NCI-H526 treated with DMSO at 0.1 percent for 48 hours (cell line): ENCODE results near the gene MYH10.

ENCODE experiments used
- DNase-seq: peaks from one replicate; lab custom pipeline; 2025; lab: John Stamatoyannopoulos, UW

Gene MYH10

DNA sequence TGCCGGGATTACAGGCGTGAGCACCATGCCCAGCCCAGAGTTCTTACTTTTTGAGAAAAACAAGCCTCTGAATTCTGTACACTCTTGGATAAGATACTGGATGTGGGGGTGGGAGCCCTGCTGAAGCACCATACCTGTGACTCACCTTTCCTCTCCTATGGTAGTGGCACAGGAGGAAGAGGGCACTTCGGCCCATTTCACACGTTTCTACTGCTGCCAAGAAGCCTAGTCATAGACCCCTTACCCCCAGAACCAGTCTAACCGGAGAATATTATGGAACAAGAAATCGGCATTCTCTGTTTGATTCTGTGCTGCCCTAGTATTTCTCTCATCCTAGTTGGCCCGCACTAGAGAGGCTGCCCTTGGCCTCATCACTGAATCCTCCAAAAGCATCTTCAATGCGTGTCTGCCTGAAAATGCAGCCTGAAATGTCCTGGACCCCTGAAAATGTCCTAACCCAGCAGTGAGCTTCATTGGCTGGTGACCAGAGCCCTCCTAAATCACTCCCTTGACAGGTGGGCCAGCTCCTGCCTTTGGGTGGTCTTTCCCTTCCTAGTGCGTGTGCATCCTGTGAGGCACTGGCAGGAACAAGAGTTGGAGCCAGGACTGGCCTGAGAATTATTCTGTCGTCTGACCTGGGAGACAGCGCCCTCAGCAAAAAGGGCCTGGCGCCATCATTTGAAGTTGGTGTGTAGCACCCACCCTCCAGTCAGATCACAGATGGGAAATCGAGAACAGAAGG, 156.9 kb downstream of the MYH10 start:
- no peak for DNase-seq

DNA sequence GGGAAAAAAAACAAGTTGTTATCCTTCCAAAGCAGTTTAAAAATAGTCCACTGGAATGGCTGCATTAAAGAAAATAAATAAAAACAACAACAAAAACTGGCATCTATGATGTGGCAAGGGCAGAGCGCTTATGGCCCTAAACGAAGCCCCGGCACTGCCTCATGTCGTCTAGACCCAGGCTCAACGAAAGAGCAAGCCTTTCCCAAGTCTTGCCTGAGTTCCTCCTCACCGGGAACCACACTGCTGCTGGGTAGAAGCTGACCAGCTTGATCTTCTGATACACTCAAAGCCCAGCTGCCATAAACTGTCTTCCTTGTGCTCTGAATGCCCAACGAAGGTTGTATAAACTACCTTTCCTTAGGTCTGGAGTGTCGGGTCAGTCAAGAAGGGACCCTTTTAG, 157.9 kb downstream of the MYH10 start:
- no peak for DNase-seq

DNA sequence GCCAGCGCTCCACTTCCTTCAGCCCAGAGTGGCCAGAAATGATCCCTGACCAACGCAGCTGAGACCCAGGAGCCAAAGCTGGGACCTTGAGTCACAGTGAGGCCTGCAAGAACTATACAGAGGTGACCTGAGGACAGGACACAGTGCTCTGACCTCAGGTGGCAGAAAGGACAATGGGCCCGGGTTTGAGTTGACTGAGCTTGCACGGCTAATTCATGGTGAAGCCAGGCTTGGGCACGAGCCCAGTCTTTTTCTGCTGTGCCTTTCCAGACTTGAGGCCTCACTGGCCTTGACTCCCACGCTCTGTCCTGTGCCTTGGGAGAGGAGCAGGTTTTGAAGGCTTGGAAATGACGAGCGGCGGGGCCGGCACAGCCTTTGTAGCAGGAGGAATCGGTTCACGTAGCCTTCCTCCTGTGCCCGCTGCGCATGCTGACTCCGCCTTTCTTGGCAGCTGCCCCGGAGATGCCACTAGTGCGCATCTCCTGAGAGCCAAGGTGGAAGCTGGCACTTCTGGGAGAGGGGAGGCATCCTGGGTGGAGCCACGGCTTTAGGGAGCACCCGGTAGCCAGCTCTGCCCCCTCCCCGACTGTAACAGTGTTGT, 160.0 kb downstream of the MYH10 start:
- DNase-seq: no peak

DNA sequence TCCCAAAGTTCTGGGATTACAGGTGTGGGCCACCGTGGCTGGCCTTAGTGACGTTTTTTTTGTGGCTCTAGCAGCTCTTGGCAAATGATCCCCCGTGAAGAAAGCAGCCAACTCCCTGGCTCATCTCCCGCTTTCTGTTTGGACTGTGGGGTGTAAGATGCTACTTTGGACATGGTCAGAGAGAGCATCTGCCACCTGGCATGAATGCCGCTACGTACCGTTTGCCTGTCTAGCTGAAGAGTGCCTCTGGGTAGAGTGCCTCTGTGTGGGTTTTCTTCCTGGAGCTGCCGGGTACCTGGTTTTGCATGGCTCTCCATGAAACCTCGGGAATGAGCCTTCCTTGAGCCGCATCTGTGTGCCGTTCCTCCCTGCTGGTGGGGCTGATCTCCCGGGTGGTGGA, 160.6 kb downstream of the MYH10 start:
- no peak for DNase-seq

- DNase-seq: no peak
Measured at GRCh38 chr17:8468980-8469379, 161.5 kb downstream of the MYH10 start.

- no peak for DNase-seq
Measured at GRCh38 chr17:8468127-8468526, 162.4 kb downstream of the MYH10 start.

DNA sequence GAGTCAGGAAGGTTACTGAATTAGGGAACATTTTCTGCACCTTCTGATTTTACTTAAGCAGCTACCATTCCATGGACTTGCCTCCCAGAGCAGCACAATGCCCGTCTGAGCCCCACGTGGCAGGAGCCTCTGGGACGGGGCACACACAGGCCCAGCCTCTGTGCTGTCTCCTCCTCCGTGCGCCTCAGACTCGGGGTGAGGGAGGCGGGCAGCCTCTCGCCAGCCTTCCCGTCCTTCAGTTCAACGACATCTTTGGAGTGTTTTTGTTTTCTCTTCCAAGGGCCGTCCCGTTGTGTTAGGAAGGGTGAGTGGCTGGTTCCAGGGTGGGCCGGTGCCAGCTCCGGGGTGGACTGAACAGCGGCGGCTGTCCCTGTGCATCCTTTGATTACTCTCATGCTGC, 163.0 kb downstream of the MYH10 start:
- DNase-seq: no peak

- DNase-seq: no peak
Measured at GRCh38 chr17:8466873-8467272, 163.7 kb downstream of the MYH10 start.

GRCh38 chr17:8466456-8466855, 164.1 kb downstream of the MYH10 start:
- no peak for DNase-seq

DNA sequence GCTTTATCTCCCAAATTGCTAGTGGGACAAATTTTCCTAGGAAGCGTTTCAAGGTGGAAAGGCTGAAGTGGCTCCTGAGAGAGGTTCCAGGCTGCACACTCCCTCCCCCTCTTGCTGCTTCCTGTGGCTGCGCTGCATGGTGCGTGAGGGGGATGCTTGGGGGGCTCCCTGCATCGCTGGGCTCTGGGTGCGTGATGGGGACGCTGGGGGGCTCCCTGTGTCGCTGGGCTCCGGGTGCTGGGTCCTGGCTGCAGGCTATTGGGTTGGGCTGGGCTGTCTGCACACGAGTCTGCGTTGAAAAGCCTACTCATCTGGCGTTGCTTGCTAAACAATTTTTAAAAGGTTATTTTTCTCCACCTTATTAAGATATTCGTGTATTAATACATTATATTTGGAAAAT, 164.8 kb downstream of the MYH10 start:
- no peak for DNase-seq

DNA sequence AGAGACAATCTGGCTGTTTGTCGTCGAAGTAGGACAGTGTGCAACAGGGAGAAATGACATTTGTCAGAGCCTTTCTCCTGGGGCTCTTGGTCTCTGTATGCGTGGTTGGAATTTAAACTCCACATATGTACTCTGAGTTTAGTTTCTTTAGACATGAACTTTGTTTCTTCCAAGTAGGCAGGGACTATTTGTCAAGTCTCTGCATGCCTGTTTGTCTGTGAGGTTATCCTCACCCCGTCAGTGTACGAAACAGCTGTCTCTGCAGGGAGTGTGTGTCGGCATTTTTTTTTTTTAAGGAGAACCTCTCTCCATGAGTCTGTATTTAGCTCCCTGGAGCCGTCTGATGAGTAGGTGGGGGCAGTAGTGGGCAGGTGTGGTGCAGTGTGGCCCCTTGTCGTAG, 165.2 kb downstream of the MYH10 start:
- no peak for DNase-seq

GRCh38 chr17:8464941-8465340, 165.6 kb downstream of the MYH10 start:
- no peak for DNase-seq

DNA sequence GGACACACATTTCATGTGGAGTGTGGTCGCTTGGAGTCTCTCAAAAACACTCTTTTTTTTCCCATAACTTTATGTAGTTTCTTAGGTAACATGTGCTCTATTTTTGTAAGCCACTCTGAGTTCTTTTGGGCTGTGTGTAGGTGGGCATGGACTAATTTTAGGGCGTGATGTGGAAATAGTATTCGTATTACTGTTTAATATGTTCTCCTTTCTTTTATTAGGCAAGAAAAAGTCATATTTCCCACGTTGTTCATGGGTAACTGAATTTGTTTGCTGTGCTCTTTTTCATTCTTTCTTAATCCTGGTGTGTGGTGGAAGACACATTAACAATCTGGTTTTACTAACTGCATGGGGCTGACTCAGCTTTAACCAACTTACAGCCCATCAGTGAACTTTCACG, 167.4 kb downstream of the MYH10 start:
- no peak for DNase-seq

DNA sequence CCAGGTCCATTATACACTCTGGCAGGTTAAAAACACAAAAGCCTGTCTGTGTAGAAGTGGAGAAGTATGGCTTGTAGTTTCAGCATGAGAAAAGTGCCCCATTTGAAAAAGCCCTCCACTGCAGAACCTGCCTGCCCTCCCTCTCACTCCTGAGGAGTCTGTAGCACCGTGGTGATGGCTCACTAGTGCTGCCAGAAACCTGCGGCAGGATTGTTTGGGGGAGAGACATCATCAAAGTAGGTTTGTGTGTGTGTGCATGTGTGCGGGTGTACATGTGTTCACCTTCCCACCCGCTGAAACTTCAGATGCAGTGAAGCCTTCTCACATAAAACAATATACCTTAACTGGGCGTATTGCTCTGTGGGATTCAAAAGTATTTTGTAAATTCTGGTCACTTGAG, 168.0 kb downstream of the MYH10 start:
- DNase-seq: no peak

DNA sequence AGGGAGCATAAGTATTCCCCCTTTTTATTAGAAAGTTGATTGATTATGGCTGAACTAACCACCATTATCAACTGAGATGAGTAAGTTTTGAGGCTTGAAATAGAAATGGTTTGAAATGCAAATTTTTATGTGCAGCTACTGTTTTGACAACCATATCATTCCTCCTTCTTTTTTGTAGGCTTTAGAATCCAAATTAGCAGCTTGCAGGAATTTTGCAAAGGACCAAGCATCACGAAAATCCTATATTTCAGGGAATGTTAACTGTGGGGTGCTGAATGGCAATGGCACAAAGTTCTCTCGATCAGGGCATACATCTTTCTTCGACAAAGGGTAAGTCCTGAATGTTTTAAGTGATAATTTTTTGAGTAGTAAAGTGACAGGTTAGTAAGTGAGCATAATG, 170.7 kb downstream of the MYH10 start:
- no peak for DNase-seq

- no peak for DNase-seq
Measured at GRCh38 chr17:8459107-8459506, 171.4 kb downstream of the MYH10 start.

DNA sequence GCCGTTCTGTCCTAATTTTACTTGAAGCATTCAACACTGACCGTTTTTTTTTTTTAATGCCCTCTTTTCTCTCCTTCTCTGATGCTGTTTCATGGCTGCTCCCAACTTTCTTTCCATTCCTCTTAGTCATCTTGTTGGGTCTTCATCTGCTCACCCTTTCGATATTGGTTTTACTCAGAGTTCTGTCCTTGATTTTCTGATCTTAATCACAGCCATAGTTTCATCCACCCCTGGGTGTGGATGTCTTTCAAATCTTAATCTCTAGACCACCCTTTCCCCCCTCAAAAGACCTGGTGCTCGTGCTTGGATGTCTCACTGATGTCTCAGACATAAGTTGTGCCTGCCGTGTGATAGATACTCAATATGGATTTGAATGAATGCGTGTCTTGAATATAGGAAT, 172.4 kb downstream of the MYH10 start:
- DNase-seq: no peak

GRCh38 chr17:8455665-8456209, 174.8 kb downstream of the MYH10 start:
- no peak for DNase-seq

DNA sequence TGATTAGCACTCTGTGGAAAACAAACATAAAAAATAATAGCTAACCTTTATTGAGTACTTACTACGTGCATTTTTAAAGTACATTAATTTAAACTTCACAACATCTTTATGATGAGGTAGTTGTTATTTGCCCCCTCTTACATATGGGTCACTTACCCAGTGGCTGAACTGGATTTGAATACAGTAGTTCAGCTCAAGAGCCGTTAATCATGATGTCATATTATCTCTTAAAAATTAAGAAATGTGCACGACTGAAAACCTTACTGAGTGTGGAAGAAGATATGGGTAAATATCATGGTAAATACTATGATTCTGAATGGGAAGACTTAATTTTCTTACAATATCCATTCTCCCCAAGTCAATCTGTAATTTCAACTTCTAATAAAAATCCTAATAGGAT, 177.2 kb downstream of the MYH10 start:
- DNase-seq: no peak

DNA sequence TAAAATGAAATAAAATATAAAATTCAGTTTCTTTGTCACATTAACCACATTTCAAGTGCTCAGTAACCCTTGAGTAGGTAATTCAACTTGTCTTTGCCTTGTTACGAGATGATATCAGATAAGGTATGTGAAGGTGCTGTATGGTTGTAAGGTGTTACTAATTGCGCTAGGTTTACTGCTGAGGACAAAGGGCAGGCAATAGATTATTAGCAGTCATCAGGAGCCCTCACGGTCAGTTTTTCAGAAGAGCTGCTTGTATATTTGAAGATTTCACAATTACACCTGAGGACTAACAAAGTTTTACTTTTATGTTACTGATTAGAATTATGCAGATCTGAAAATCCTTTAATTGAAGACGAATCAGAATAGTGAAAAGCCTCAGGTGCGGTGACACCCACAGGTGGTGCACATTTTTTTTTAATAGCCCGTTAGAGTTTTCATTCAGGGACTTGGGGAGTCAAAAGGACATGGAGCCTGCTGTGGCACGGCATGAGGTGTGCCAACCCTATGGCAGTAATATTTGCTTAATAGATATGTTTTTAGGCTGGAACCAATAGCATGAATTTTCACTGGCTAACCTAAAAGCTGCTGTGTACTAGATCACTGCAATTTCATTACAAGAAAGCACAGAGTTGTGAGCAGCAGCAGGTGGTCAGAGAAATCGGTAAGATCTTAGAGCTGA, 178.5 kb downstream of the MYH10 start:
- no peak for DNase-seq

DNA sequence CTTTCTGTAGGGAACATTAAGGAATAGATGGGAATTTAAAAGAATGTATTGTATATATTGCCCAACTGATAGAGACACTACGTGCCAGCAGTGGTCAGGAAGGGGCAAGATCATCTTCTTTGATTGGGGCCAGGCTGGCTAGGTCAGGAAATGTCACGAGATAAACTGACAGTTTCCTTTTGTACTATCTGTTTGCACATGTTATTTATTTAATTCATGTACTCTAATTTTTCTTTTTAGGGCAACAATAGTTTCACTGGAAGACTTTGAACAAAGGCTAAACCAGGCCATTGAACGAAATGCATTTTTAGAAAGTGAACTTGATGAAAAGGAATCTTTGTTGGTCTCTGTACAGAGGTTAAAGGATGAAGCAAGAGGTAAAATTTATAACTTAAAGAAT, 182.2 kb downstream of the MYH10 start:
- no peak for DNase-seq

GRCh38 chr17:8447799-8448198, 182.7 kb downstream of the MYH10 start:
- no peak for DNase-seq

DNA sequence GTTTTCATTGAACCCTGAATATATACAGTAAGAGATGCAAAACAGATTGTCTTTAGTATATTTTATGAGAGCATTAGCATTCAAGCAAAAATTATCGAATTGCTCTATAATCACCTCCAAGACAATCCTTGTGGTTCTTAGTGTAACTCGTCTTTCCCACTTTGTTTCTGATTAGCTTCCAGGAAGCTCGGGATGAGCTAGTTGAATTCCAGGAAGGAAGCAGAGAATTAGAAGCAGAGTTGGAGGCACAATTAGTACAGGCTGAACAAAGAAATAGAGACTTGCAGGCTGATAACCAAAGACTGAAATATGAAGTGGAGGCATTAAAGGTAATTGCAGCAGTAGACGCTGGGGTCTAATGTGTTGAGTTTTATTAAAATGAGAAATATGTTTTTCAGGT, 185.0 kb downstream of the MYH10 start:
- DNase-seq: no peak
